Ascending aorta (tissue), 2 donors: ENCODE results near the gene OR10D3. TPM values are rescaled to one million over a fixed set of nuclear protein-coding genes. Genes with fewer than 3 reads are reported as not detected.
"Not testable (repeated sequence)": the region's sequence is repeated elsewhere in the genome, so short reads cannot be mapped to it uniquely, and the experiment has no call there.

Experiments
- DNase-seq, 2 donors: peaks; one replicate each; pipeline ENCODE4 v3.0.0-alpha.2; 2019; ENCODE audit warnings: low spot score in 2 of 2
- H3K27ac ChIP-seq, 2 donors: fragments of 200-600 bp; sonication (generic); one replicate each; pipeline ENCODE4 v1.5.1; 2016 to 2017; ENCODE audit warnings: mild to moderate bottlenecking in 1 of 2
- H3K27me3 ChIP-seq: fragments of 200-600 bp; sonication (generic); one replicate; pipeline ENCODE4 v1.5.1; 2017
- H3K36me3 ChIP-seq, 2 donors: fragments of 200-600 bp; sonication (generic); one replicate each; pipeline ENCODE4 v1.5.1; 2016
- H3K4me1 ChIP-seq, 2 donors: fragments of 200-600 bp; sonication (generic); one replicate each; pipeline ENCODE4 v1.5.1; 2016 to 2017; ENCODE audit warnings: mild to moderate bottlenecking in 1 of 2
- H3K4me3 ChIP-seq, 2 donors: fragments of 200-600 bp; sonication (generic); one replicate each; pipeline ENCODE4 v1.5.1; 2016 to 2017; ENCODE audit warnings: mild to moderate bottlenecking in 1 of 2
- H3K9me3 ChIP-seq, 2 donors: fragments of 200-600 bp; sonication (generic); one replicate each; pipeline ENCODE4 v1.5.1; 2016
- intact Hi-C: fragments of 100-400 bp; cut with DNase I; formaldehyde crosslinking; loops from one replicate; pipeline ENCODE4 v1.15.1; 2023
- total RNA-seq: library from RNA; depleted of rRNA; stranded (reverse); fragments of >200 nt; gene quantifications from one replicate; pipeline ENCODE4 v1.1.0, GENCODE V29; 2016
- TF ChIP-seq, protein P1 (sequence below), 3 experiments: fragments of 200-600 bp in 2 of 3; fragments of 450-650 bp in 1 of 3; sonication (generic) in 2 of 3; IDR thresholded peaks; one replicate each; pipeline ENCODE4 v1.5.1; 2016 to 2019; ENCODE audit warnings: antibody characterized with exemption in 3 of 3, mild to moderate bottlenecking in 1 of 3, moderate library complexity in 1 of 3

Gene OR10D3
- total RNA-seq, 1 donor from 2014 or later = not detected

GRCh38 chr11:124153821-124154220 is 29.3 kb upstream of the OR10D3 start:
- DNase-seq = no peak
- no peaks in the 10 kb centered on the region for H3K27me3 ChIP-seq
- no peaks in the 10 kb centered on the region for H3K36me3 ChIP-seq
- no peaks in the 10 kb centered on the region for H3K4me1 ChIP-seq
- H3K9me3 ChIP-seq = no peaks in the 10 kb centered on the region
- TF ChIP-seq, protein P1, sequence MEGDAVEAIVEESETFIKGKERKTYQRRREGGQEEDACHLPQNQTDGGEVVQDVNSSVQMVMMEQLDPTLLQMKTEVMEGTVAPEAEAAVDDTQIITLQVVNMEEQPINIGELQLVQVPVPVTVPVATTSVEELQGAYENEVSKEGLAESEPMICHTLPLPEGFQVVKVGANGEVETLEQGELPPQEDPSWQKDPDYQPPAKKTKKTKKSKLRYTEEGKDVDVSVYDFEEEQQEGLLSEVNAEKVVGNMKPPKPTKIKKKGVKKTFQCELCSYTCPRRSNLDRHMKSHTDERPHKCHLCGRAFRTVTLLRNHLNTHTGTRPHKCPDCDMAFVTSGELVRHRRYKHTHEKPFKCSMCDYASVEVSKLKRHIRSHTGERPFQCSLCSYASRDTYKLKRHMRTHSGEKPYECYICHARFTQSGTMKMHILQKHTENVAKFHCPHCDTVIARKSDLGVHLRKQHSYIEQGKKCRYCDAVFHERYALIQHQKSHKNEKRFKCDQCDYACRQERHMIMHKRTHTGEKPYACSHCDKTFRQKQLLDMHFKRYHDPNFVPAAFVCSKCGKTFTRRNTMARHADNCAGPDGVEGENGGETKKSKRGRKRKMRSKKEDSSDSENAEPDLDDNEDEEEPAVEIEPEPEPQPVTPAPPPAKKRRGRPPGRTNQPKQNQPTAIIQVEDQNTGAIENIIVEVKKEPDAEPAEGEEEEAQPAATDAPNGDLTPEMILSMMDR (IDR thresholded peaks at IDR 0.05) = no peak
- intact Hi-C loops = no loop called here
- H3K4me3 ChIP-seq = no peak overlapping the region
- no peak overlapping the region for H3K27ac ChIP-seq

DNA sequence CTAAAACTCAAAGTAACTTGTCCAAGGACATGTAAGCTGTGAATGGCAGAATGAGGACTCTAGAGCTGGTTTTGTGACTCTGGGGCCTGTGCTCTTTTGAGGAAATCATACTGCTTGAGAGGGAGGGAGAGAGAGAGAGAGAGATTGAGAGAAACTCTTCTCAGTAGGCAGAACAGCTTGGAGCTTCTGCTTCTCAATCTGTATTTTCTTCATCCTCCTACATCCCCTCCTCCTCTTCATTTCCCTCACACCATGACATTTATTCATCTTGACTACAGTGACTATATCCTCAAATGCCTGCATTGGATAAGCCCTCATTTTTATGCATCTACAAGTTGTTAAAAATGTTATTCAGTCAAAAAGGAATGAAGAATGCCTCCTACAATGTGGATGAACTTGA is 23.7 kb upstream of the OR10D3 start:
- no peaks in the 10 kb centered on the region for H3K36me3 ChIP-seq
- no peaks in the 10 kb centered on the region for H3K4me1 ChIP-seq
- TF ChIP-seq, protein P1 (IDR thresholded peaks at IDR 0.05) = no peak
- no peak overlapping the region for H3K4me3 ChIP-seq
- no peaks in the 10 kb centered on the region for H3K9me3 ChIP-seq
- H3K27ac ChIP-seq = no peak overlapping the region
- intact Hi-C loops = loop anchor here (5.0 kb wide), 1 partner anchor 38 kb away; no protein-coding TSS in a partner anchor
- no peaks in the 10 kb centered on the region for H3K27me3 ChIP-seq
- DNase-seq = no peak

GRCh38 chr11:124160986-124161385 is 22.2 kb upstream of the OR10D3 start:
- intact Hi-C loops = no loop called here
- no peak for DNase-seq
- Histone ChIP-seq H3K27me3 (no peaks in the 10 kb centered on the region), H3K4me3 (no peak overlapping the region), H3K4me1 (no peaks in the 10 kb centered on the region), H3K27ac (no peak overlapping the region), H3K36me3 (no peaks in the 10 kb centered on the region), H3K9me3 (no peaks in the 10 kb centered on the region)
- TF ChIP-seq, protein P1 (IDR thresholded peaks at IDR 0.05) = no peak

GRCh38 chr11:124167826-124168231 is 15.3 kb upstream of the OR10D3 start:
- Histone ChIP-seq H3K9me3 (no peaks in the 10 kb centered on the region), H3K27ac (no peak overlapping the region), H3K4me1 (no peaks in the 10 kb centered on the region), H3K4me3 (no peak overlapping the region), H3K36me3 (no peaks in the 10 kb centered on the region), H3K27me3 (no peaks in the 10 kb centered on the region)
- TF ChIP-seq, protein P1 (IDR thresholded peaks at IDR 0.05) = no peak
- intact Hi-C loops = no loop called here
- no peak for DNase-seq

- Histone ChIP-seq H3K27me3 (no peaks in the 10 kb centered on the region), H3K4me1 (no peaks in the 10 kb centered on the region), H3K9me3 (no peaks in the 10 kb centered on the region), H3K27ac (no peak overlapping the region), H3K36me3 (no peaks in the 10 kb centered on the region), H3K4me3 (no peak overlapping the region)
- TF ChIP-seq, protein P1 (IDR thresholded peaks at IDR 0.05) = no peak
- DNase-seq = no peak
- intact Hi-C loops = no loop called here
These were observed 14.3 kb upstream of the OR10D3 start for GRCh38 chr11:124168796-124169195.

GRCh38 chr11:124170315-124170714 is 12.8 kb upstream of the OR10D3 start:
- H3K36me3 ChIP-seq, DNase-seq, H3K27ac ChIP-seq, intact Hi-C loops, H3K27me3 ChIP-seq, H3K4me1 ChIP-seq, H3K4me3 ChIP-seq, H3K9me3 ChIP-seq: not testable (repeated sequence)
